ENCODE results near the gene PTPRD. TPM values are rescaled to one million over a fixed set of nuclear protein-coding genes. Genes with fewer than 3 reads are reported as not detected.

The PTPRD gene
- total RNA-seq, 1 experiment from 2014 or later, result not detected

DNA sequence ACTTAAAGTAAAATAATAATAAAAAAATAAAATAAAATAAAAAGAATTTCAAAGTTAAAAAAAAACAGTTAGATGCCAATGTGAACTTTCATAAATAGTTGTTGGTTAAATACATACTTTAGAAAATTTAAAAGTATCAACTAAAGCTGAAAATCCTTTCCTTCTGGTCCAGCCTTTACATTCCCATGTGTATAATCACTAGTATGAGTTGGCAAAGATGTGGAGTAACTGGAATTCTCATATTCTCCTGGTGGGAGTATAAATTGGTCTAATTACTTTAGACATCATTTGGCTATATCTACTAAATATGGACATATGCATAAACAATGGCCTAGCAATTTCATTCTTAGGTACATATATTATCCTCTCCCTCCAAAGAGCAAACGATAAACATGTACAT is 619.9 kb downstream of the PTPRD start:
- POLR2A ChIA-PET, result no interaction called here

DNA sequence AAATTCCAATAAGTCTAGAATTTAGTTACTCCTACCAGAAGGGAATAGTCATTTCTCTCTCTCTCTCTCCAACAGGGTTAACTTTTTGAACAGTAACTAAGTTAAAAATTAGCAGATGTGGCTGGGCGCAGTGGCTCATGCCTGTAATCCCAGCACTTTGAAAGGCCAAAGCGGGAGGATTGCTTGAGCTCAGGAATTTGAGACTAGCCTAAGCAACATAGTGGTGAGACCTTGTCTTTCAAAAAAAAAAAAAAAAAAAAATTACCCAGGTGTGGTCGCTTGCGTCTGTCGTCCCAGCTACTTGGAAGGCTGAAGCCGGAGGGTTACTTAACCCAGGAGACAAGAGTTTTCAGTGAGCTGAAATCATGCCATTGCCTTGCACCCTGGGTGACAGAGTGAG is 639.7 kb downstream of the PTPRD start:
- DNase-seq (ENCODE audit: low read depth, low spot score) (no peak), ATAC-seq (no peak)
- intact Hi-C loops (cut with micrococcal nuclease; ENCODE audit: unreplicated experiment) (no loop called here), in situ Hi-C loops (cut with HindIII; ENCODE audit: low pct_unique_long_range_greater_than_20kb, low sequenced_read_pairs) (no loop called here)
- ChIA-PET POLR2A (no interaction called here), CTCF (no interaction called here)
- TF ChIP-seq, protein P1, sequence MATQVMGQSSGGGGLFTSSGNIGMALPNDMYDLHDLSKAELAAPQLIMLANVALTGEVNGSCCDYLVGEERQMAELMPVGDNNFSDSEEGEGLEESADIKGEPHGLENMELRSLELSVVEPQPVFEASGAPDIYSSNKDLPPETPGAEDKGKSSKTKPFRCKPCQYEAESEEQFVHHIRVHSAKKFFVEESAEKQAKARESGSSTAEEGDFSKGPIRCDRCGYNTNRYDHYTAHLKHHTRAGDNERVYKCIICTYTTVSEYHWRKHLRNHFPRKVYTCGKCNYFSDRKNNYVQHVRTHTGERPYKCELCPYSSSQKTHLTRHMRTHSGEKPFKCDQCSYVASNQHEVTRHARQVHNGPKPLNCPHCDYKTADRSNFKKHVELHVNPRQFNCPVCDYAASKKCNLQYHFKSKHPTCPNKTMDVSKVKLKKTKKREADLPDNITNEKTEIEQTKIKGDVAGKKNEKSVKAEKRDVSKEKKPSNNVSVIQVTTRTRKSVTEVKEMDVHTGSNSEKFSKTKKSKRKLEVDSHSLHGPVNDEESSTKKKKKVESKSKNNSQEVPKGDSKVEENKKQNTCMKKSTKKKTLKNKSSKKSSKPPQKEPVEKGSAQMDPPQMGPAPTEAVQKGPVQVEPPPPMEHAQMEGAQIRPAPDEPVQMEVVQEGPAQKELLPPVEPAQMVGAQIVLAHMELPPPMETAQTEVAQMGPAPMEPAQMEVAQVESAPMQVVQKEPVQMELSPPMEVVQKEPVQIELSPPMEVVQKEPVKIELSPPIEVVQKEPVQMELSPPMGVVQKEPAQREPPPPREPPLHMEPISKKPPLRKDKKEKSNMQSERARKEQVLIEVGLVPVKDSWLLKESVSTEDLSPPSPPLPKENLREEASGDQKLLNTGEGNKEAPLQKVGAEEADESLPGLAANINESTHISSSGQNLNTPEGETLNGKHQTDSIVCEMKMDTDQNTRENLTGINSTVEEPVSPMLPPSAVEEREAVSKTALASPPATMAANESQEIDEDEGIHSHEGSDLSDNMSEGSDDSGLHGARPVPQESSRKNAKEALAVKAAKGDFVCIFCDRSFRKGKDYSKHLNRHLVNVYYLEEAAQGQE (IDR thresholded peaks at IDR 0.05; ENCODE audit: insufficient read depth in 1 of 2, low read depth in 2 of 2, low read length in 1 of 2), result no peak
- TF ChIP-seq, protein P2, sequence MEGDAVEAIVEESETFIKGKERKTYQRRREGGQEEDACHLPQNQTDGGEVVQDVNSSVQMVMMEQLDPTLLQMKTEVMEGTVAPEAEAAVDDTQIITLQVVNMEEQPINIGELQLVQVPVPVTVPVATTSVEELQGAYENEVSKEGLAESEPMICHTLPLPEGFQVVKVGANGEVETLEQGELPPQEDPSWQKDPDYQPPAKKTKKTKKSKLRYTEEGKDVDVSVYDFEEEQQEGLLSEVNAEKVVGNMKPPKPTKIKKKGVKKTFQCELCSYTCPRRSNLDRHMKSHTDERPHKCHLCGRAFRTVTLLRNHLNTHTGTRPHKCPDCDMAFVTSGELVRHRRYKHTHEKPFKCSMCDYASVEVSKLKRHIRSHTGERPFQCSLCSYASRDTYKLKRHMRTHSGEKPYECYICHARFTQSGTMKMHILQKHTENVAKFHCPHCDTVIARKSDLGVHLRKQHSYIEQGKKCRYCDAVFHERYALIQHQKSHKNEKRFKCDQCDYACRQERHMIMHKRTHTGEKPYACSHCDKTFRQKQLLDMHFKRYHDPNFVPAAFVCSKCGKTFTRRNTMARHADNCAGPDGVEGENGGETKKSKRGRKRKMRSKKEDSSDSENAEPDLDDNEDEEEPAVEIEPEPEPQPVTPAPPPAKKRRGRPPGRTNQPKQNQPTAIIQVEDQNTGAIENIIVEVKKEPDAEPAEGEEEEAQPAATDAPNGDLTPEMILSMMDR (IDR thresholded peaks at IDR 0.05), result no peak
- TF ChIP-seq TCF7L2 (IDR thresholded peaks at IDR 0.05; ENCODE audit: low read depth, low read length) (no peak), SIN3A (IDR thresholded peaks at IDR 0.05; ENCODE audit: borderline replicate concordance, insufficient read depth, low read depth, low read length) (no peak), POLR2AphosphoS5 (IDR thresholded peaks at IDR 0.05; ENCODE audit: low read depth, low read length) (no peak)
- BruUV-seq (replicated peaks), result no TSS peak
- H3K36me3 ChIP-seq (ENCODE audit: control insufficient read depth, insufficient read depth, low read length), result no peaks in the 10 kb centered on the region
- no peaks in the 10 kb centered on the region for H3K4me1 ChIP-seq (ENCODE audit: control insufficient read depth, insufficient read depth, low read length)
- H3K27ac ChIP-seq (ENCODE audit: low read length), result no peak overlapping the region
- H3K9me3 ChIP-seq (ENCODE audit: control insufficient read depth, insufficient read depth, low read depth, low read length), result no peaks in the 10 kb centered on the region
- H3K27me3 ChIP-seq (ENCODE audit: control insufficient read depth, insufficient read depth, low read length), result no peaks in the 10 kb centered on the region
- H3K4me3 ChIP-seq (ENCODE audit: low read depth in 2 of 2, low read length in 2 of 2), result no peak overlapping the region

More for the DNA sequence above, 619.9 kb downstream of the PTPRD start:
- Histone ChIP-seq H3K36me3 (ENCODE audit: control insufficient read depth, insufficient read depth, low read length) (no peaks in the 10 kb centered on the region), H3K27ac (ENCODE audit: low read length) (no peak overlapping the region), H3K9me3 (ENCODE audit: control insufficient read depth, insufficient read depth, low read depth, low read length) (no peaks in the 10 kb centered on the region), H3K4me1 (ENCODE audit: control insufficient read depth, insufficient read depth, low read length) (no peaks in the 10 kb centered on the region), H3K27me3 (ENCODE audit: control insufficient read depth, insufficient read depth, low read length) (no peaks in the 10 kb centered on the region), H3K4me3 (ENCODE audit: low read depth in 2 of 2, low read length in 2 of 2) (no peak overlapping the region)
- in situ Hi-C loops (cut with HindIII; ENCODE audit: low pct_unique_long_range_greater_than_20kb, low sequenced_read_pairs) (no loop called here), intact Hi-C loops (cut with micrococcal nuclease; ENCODE audit: unreplicated experiment) (no loop called here)
- DNase-seq (ENCODE audit: low read depth, low spot score), result no peak
- CTCF ChIA-PET, result no interaction called here
- ATAC-seq, result no peak
- TF ChIP-seq, protein P1 (IDR thresholded peaks at IDR 0.05; ENCODE audit: insufficient read depth in 1 of 2, low read depth in 2 of 2, low read length in 1 of 2), result no peak
- no peak for TF ChIP-seq TCF7L2 (IDR thresholded peaks at IDR 0.05; ENCODE audit: low read depth, low read length)
- TF ChIP-seq, protein P2 (IDR thresholded peaks at IDR 0.05), result no peak
- TF ChIP-seq POLR2AphosphoS5 (IDR thresholded peaks at IDR 0.05; ENCODE audit: low read depth, low read length), result no peak
- TF ChIP-seq SIN3A (IDR thresholded peaks at IDR 0.05; ENCODE audit: borderline replicate concordance, insufficient read depth, low read depth, low read length), result no peak
- BruUV-seq (replicated peaks), result no TSS peak
